Endothelial cell of umbilical vein (primary cell): ENCODE data around the gene MAP4K4. TPM values are rescaled to one million over a fixed set of nuclear protein-coding genes. Genes with fewer than 3 reads are reported as not detected.

Experiments used
- BruUV-seq: library from RNA; stranded (reverse); fragments of 400-500 nt; replicated peaks from 2 replicates; lab custom pipeline; 2021; lab: Mats Ljungman, UMichigan
- CTCF ChIA-PET: fragments of 300-600, 350-600 bp; sonication (Branson Sonifier 250); formaldehyde crosslinking; loops from one replicate; lab custom pipeline; 2021; ENCODE audit warnings: antibody characterized with exemption, inconsistent platforms; lab: Charles Lee
- POLR2A ChIA-PET: fragments of 300-600, 350-600 bp; sonication (Branson Sonifier 250); formaldehyde crosslinking; loops from one replicate; lab custom pipeline; 2021; ENCODE audit warnings: antibody characterized with exemption, inconsistent platforms; lab: Charles Lee
- DNase-seq: peaks from one replicate; pipeline ENCODE4 v3.0.0-alpha.2; 2011; ENCODE audit warnings: low read depth, low spot score
- FAIRE-seq: peaks from 2 replicates; lab custom pipeline; 2011; peaks lifted over from hg19 to GRCh38; lab: Jason Lieb, UNC
- H2AFZ ChIP-seq: 2 replicates; pipeline ENCODE4 v1.6.0; 2012; ENCODE audit warnings: low read depth, low read length, control low read depth, inconsistent platforms
- H3K27ac ChIP-seq: 2 replicates; pipeline ENCODE4 v1.5.1; 2011; ENCODE audit warnings: low read depth, mild to moderate bottlenecking, control low read depth, low read length, moderate library complexity; ENCODE audit not compliant: insufficient read depth
- H3K27me3 ChIP-seq, 2 experiments: 2 replicates each; pipeline versions ENCODE4 v1.6.0 to v1.6.1; 2011; ENCODE audit warnings: low read length in 2 of 2, mixed read lengths in 1 of 2; ENCODE audit not compliant: control insufficient read depth in 2 of 2, insufficient read depth in 2 of 2
- H3K36me3 ChIP-seq, 2 experiments: 2 replicates in 1 of 2; 3 replicates in 1 of 2; pipeline ENCODE4 v1.5.1; 2011; ENCODE audit warnings: low read length in 2 of 2, mild to moderate bottlenecking in 1 of 2, moderate library complexity in 1 of 2; ENCODE audit not compliant: control insufficient read depth in 2 of 2, insufficient read depth in 2 of 2; ENCODE audit errors: extremely low read depth in 1 of 2
- H3K4me1 ChIP-seq: 3 replicates; pipeline ENCODE4 v1.5.1; 2011; ENCODE audit warnings: mild to moderate bottlenecking, low read length; ENCODE audit not compliant: control insufficient read depth, insufficient read depth; ENCODE audit errors: extremely low read depth
- H3K4me2 ChIP-seq: 2 replicates; pipeline ENCODE4 v1.6.1; 2011; ENCODE audit warnings: low read length, control low read depth, mixed read lengths; ENCODE audit not compliant: insufficient read depth
- H3K4me3 ChIP-seq, 3 experiments: fragments of 200-600 bp in 1 of 3; sonication (generic), shearing (Covaris generic) in 1 of 3; replicated peaks in 1 of 3; 2 replicates each; pipeline ENCODE4 v1.5.1; 2011 to 2016; ENCODE audit warnings: control low read depth in 3 of 3, low read length in 3 of 3, mild to moderate bottlenecking in 2 of 3, inconsistent platforms in 1 of 3, low read depth in 1 of 3, moderate library complexity in 1 of 3; ENCODE audit not compliant: insufficient read depth in 1 of 3
- H3K79me2 ChIP-seq: 2 replicates; pipeline ENCODE4 v1.6.0; 2012; ENCODE audit warnings: low read length, inconsistent platforms; ENCODE audit not compliant: control insufficient read depth, insufficient read depth
- H3K9ac ChIP-seq: replicated peaks from 2 replicates; pipeline ENCODE3; 2011; ENCODE audit warnings: low read length, control low read depth; ENCODE audit not compliant: insufficient read depth; ENCODE audit errors: extremely low read depth
- H3K9me1 ChIP-seq: replicated peaks from 3 replicates; pipeline ENCODE4 v1.6.0; 2011; ENCODE audit warnings: mild to moderate bottlenecking, low read length; ENCODE audit not compliant: control insufficient read depth, insufficient read depth; ENCODE audit errors: extremely low read depth
- H3K9me3 ChIP-seq: replicated peaks from 2 replicates; pipeline ENCODE4 v1.5.1; 2012; ENCODE audit warnings: low read length, inconsistent platforms; ENCODE audit not compliant: control insufficient read depth, insufficient read depth
- H4K20me1 ChIP-seq: replicated peaks from 2 replicates; pipeline ENCODE3; 2011; ENCODE audit warnings: mild to moderate bottlenecking, low read length; ENCODE audit not compliant: control insufficient read depth, insufficient read depth; ENCODE audit errors: extremely low read depth
- EZH2 ChIP-seq: IDR thresholded peaks from 2 replicates; pipeline ENCODE4 v1.6.1; 2012; ENCODE audit warnings: borderline replicate concordance, low read depth, mild to moderate bottlenecking, moderate library complexity, low read length, inconsistent platforms; ENCODE audit not compliant: severe bottlenecking
- FOS ChIP-seq: IDR thresholded peaks from 2 replicates; pipeline ENCODE4 v1.6.1; 2011; ENCODE audit warnings: mild to moderate bottlenecking, low read length, moderate library complexity, borderline replicate concordance; ENCODE audit not compliant: insufficient read depth
- GATA2 ChIP-seq: IDR thresholded peaks from 2 replicates; pipeline ENCODE4 v1.7.0; 2011; ENCODE audit warnings: low read depth, mild to moderate bottlenecking, moderate library complexity, mixed read lengths, low read length; ENCODE audit not compliant: insufficient read length, insufficient read depth
- JUN ChIP-seq: IDR thresholded peaks from 2 replicates; pipeline ENCODE4 v1.6.1; 2011; ENCODE audit warnings: borderline replicate concordance, low read depth; ENCODE audit not compliant: insufficient read length, insufficient read depth
- MYC ChIP-seq: IDR thresholded peaks from one replicate; pipeline ENCODE4 v1.6.1; 2011; ENCODE audit warnings: mild to moderate bottlenecking, low read depth, low read length
- POLR2A ChIP-seq: IDR thresholded peaks from 2 replicates; pipeline ENCODE4 v1.6.1; 2012; ENCODE audit warnings: low read depth, mild to moderate bottlenecking, control low read depth, low read length
- POLR2AphosphoS5 ChIP-seq: IDR thresholded peaks from 2 replicates; pipeline ENCODE4 v1.6.1; 2012; ENCODE audit warnings: low read depth, mild to moderate bottlenecking, control low read depth, low read length, moderate library complexity; ENCODE audit not compliant: insufficient read depth
- dilution Hi-C: fragments of 300-500 bp; cut with MboI; formaldehyde crosslinking; loops from one replicate; pipeline ENCODE4 v1.15.0; 2019; ENCODE audit warnings: low sequenced_read_pairs; ENCODE audit not compliant: extremely low pct_ligation_motif_present
- intact Hi-C: fragments of 100-400 bp; cut with micrococcal nuclease; formaldehyde crosslinking; loops from one replicate; pipeline ENCODE4 v1.10.0; 2022
- polyA plus RNA-seq, 4 experiments: library from polyadenylated mRNA; depleted of rRNA in 3 of 4; stranded (reverse) in 3 of 4; unstranded in 1 of 4; fragments of >200 nt; gene quantifications; 2 replicates each; pipeline versions ENCODE4 v1.2.1 to v1.2.3, GENCODE V29; 2011 to 2012; ENCODE audit warnings: missing spikeins in 1 of 4
- total RNA-seq: library from RNA; stranded (reverse); gene quantifications from 2 replicates; pipeline ENCODE4 v1.2.3, GENCODE V29; 2021
- TF ChIP-seq, protein P1 (sequence below): IDR thresholded peaks from 2 replicates; pipeline ENCODE4 v1.6.1; 2011; ENCODE audit not compliant: insufficient read depth, insufficient read length
- TF ChIP-seq, protein P2 (sequence below), 2 donors: IDR thresholded peaks; 1 replicate in 1 of 2; 2 replicates in 1 of 2; pipeline ENCODE4 v1.5.1; 2011; ENCODE audit warnings: low read length in 2 of 2, mild to moderate bottlenecking in 2 of 2, moderate library complexity in 2 of 2, control low read depth in 1 of 2, inconsistent platforms in 1 of 2, low read depth in 1 of 2; ENCODE audit not compliant: insufficient read depth in 1 of 2; ENCODE audit errors: extremely low read depth in 1 of 2

Gene MAP4K4
- total and polyA plus RNA-seq, 2 donors (not counting 3 experiments of a cell fraction or from before 2014, with no cell fraction given), result 79.4 to 269 TPM

DNA sequence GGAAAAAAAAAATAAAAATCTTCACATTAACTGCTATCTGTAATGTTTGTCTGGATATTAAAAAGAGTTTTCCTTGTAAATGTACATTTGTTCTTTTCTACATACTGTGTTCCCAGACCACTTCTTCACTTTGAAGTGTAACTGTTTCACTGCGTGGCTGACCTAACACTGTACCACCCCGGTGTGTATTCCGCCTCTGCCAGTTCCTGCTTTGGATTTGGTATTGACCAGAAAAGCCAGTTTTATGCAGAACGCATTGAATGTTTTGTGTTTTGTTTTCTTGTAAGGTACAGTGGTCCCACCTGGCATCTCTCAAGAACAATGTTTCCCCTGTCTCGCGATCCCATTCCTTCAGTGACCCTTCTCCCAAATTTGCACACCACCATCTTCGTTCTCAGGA lies 166.0 kb downstream of the MAP4K4 start:
- CTCF ChIA-PET, result interaction anchor here (0.9 to 2.2 kb wide), 4 partner anchors 10 to 164 kb away, joined by 3 to 10 read pairs (median 4); no protein-coding TSS in a partner anchor
- no peak for DNase-seq
- BruUV-seq, result no TSS peak
- dilution Hi-C loops (no loop called here), intact Hi-C loops (no loop called here)
- no peak for FAIRE-seq
- Histone ChIP-seq H3K36me3 (peaks cover 42 to 49% of the 10 kb centered on the region in 2 experiments), H4K20me1 (no peaks in the 10 kb centered on the region), H3K4me2 (no peak overlapping the region), H3K9ac (no peak overlapping the region), H3K27me3 (no peaks in the 10 kb centered on the region), H3K4me3 (no peak overlapping the region), H2AFZ (no peak overlapping the region), H3K79me2 (peaks cover 10% of the 10 kb centered on the region), H3K27ac (peak overlapping the region; percentile 62), H3K9me1 (no peaks in the 10 kb centered on the region), H3K9me3 (no peaks in the 10 kb centered on the region), H3K4me1 (peaks cover 20% of the 10 kb centered on the region)
- POLR2A ChIA-PET, result no interaction called here
- TF ChIP-seq, protein P1, sequence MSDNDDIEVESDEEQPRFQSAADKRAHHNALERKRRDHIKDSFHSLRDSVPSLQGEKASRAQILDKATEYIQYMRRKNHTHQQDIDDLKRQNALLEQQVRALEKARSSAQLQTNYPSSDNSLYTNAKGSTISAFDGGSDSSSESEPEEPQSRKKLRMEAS, result no peak
- no peak for TF ChIP-seq FOS
- TF ChIP-seq JUN, result no peak
- TF ChIP-seq POLR2A, result no peak
- no peak for TF ChIP-seq GATA2
- no peak for TF ChIP-seq MYC
- no peak for TF ChIP-seq EZH2
- no peak for TF ChIP-seq POLR2AphosphoS5
- TF ChIP-seq, protein P2, sequence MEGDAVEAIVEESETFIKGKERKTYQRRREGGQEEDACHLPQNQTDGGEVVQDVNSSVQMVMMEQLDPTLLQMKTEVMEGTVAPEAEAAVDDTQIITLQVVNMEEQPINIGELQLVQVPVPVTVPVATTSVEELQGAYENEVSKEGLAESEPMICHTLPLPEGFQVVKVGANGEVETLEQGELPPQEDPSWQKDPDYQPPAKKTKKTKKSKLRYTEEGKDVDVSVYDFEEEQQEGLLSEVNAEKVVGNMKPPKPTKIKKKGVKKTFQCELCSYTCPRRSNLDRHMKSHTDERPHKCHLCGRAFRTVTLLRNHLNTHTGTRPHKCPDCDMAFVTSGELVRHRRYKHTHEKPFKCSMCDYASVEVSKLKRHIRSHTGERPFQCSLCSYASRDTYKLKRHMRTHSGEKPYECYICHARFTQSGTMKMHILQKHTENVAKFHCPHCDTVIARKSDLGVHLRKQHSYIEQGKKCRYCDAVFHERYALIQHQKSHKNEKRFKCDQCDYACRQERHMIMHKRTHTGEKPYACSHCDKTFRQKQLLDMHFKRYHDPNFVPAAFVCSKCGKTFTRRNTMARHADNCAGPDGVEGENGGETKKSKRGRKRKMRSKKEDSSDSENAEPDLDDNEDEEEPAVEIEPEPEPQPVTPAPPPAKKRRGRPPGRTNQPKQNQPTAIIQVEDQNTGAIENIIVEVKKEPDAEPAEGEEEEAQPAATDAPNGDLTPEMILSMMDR (IDR thresholded peaks at IDR 0.05; ENCODE audit: extremely low read depth in 1 of 2, insufficient read depth in 1 of 2, low read depth in 1 of 2, low read length in 2 of 2), result no peak
